ENCODE results near the gene ADAMTS12. TPM values are rescaled to one million over a fixed set of nuclear protein-coding genes. Genes with fewer than 3 reads are reported as not detected.

Gene ADAMTS12
- total RNA-seq, 1 donor from 2014 or later = 0.54 TPM

- no peaks in the 10 kb centered on the region for H3K9me3 Mint-ChIP-seq (ENCODE audit: unreplicated experiment)
- no peak overlapping the region for H3K27ac Mint-ChIP-seq (ENCODE audit: unreplicated experiment)
- DNase-seq = no peak
- peaks cover 3% of the 10 kb centered on the region for H3K27me3 Mint-ChIP-seq (ENCODE audit: unreplicated experiment)
- no peaks in the 10 kb centered on the region for H3K4me1 Mint-ChIP-seq (ENCODE audit: low read depth, unreplicated experiment)
- no peaks in the 10 kb centered on the region for H3K36me3 Mint-ChIP-seq (ENCODE audit: unreplicated experiment)
- H3K4me3 Mint-ChIP-seq (ENCODE audit: unreplicated experiment) = no peak overlapping the region
- TF ChIP-seq, protein P1, sequence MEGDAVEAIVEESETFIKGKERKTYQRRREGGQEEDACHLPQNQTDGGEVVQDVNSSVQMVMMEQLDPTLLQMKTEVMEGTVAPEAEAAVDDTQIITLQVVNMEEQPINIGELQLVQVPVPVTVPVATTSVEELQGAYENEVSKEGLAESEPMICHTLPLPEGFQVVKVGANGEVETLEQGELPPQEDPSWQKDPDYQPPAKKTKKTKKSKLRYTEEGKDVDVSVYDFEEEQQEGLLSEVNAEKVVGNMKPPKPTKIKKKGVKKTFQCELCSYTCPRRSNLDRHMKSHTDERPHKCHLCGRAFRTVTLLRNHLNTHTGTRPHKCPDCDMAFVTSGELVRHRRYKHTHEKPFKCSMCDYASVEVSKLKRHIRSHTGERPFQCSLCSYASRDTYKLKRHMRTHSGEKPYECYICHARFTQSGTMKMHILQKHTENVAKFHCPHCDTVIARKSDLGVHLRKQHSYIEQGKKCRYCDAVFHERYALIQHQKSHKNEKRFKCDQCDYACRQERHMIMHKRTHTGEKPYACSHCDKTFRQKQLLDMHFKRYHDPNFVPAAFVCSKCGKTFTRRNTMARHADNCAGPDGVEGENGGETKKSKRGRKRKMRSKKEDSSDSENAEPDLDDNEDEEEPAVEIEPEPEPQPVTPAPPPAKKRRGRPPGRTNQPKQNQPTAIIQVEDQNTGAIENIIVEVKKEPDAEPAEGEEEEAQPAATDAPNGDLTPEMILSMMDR (IDR thresholded peaks at IDR 0.05; ENCODE audit: partially characterized antibody, unreplicated experiment) = no peak
These were observed 81.2 kb downstream of the ADAMTS12 start for GRCh38 chr5:33810491-33811120.

DNA sequence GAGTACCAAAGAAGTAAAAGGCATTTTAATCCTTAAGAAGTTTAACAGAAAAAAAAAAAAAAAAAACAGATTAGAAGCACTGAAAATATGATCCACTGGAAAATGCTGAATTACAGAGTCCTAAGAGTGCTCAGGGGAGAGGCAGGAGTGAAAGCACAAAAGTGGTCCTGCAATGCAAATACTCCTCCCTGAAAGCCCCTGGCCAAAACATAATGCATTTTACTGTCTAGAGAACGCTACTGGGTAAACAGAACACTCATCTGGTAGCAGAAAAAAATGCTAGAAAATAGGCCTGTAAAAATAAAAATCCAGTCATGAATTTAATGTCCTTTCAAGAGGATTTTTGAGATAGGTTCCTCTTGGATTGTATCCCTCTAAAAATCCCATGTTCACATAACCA lies 81.9 kb downstream of the ADAMTS12 start:
- no peak overlapping the region for H3K4me3 Mint-ChIP-seq (ENCODE audit: unreplicated experiment)

DNA sequence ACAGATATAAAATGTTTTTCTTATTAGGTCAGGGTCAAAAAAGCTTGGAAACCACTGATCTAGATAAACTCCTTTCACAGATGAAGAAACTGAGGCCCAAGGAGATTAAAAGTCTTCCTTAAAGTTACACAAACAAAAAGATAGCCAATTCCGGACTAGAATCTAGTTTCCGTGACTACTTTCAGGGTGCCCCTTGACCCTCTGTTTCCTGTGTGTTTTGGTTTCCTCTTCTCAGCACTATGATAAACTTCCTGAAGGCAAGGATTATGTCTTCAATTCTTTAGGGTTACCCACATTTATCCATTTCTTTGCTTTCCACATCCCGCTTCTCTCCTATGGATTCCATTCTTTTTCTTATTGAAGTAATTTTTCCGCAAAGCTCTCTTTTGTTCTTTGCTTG lies 83.1 kb downstream of the ADAMTS12 start:
- Mint-ChIP-seq H3K4me3 (ENCODE audit: unreplicated experiment) (no peak overlapping the region), H3K27ac (ENCODE audit: unreplicated experiment) (no peak overlapping the region), H3K4me1 (ENCODE audit: low read depth, unreplicated experiment) (no peaks in the 10 kb centered on the region), H3K9me3 (ENCODE audit: unreplicated experiment) (no peaks in the 10 kb centered on the region), H3K36me3 (ENCODE audit: unreplicated experiment) (no peaks in the 10 kb centered on the region), H3K27me3 (ENCODE audit: unreplicated experiment) (peaks cover 3% of the 10 kb centered on the region)
- TF ChIP-seq, protein P1 (IDR thresholded peaks at IDR 0.05; ENCODE audit: partially characterized antibody, unreplicated experiment) = no peak
- no peak for DNase-seq

More for the DNA sequence above, 81.9 kb downstream of the ADAMTS12 start:
- H3K9me3 Mint-ChIP-seq (ENCODE audit: unreplicated experiment) = no peaks in the 10 kb centered on the region
- no peak for DNase-seq
- no peaks in the 10 kb centered on the region for H3K4me1 Mint-ChIP-seq (ENCODE audit: low read depth, unreplicated experiment)
- peaks cover 3% of the 10 kb centered on the region for H3K27me3 Mint-ChIP-seq (ENCODE audit: unreplicated experiment)
- H3K36me3 Mint-ChIP-seq (ENCODE audit: unreplicated experiment) = no peaks in the 10 kb centered on the region
- H3K27ac Mint-ChIP-seq (ENCODE audit: unreplicated experiment) = no peak overlapping the region
- TF ChIP-seq, protein P1 (IDR thresholded peaks at IDR 0.05; ENCODE audit: partially characterized antibody, unreplicated experiment) = no peak

- H3K4me3 Mint-ChIP-seq (ENCODE audit: unreplicated experiment) = no peak overlapping the region
- peaks cover 3% of the 10 kb centered on the region for H3K27me3 Mint-ChIP-seq (ENCODE audit: unreplicated experiment)
- TF ChIP-seq, protein P1 (IDR thresholded peaks at IDR 0.05; ENCODE audit: partially characterized antibody, unreplicated experiment) = no peak
- H3K36me3 Mint-ChIP-seq (ENCODE audit: unreplicated experiment) = no peaks in the 10 kb centered on the region
- no peaks in the 10 kb centered on the region for H3K9me3 Mint-ChIP-seq (ENCODE audit: unreplicated experiment)
- no peaks in the 10 kb centered on the region for H3K4me1 Mint-ChIP-seq (ENCODE audit: low read depth, unreplicated experiment)
- no peak overlapping the region for H3K27ac Mint-ChIP-seq (ENCODE audit: unreplicated experiment)
- DNase-seq = no peak
These were observed 84.0 kb downstream of the ADAMTS12 start for GRCh38 chr5:33807771-33808170.

- H3K9me3 Mint-ChIP-seq (ENCODE audit: unreplicated experiment) = no peaks in the 10 kb centered on the region
- H3K4me3 Mint-ChIP-seq (ENCODE audit: unreplicated experiment) = no peak overlapping the region
- DNase-seq = no peak
- H3K27me3 Mint-ChIP-seq (ENCODE audit: unreplicated experiment) = peaks cover 3% of the 10 kb centered on the region
- TF ChIP-seq, protein P1 (IDR thresholded peaks at IDR 0.05; ENCODE audit: partially characterized antibody, unreplicated experiment) = no peak
- H3K36me3 Mint-ChIP-seq (ENCODE audit: unreplicated experiment) = no peaks in the 10 kb centered on the region
- no peak overlapping the region for H3K27ac Mint-ChIP-seq (ENCODE audit: unreplicated experiment)
- H3K4me1 Mint-ChIP-seq (ENCODE audit: low read depth, unreplicated experiment) = no peaks in the 10 kb centered on the region
These were observed 84.9 kb downstream of the ADAMTS12 start for GRCh38 chr5:33806738-33807442.
